GM21360 (cell line): ENCODE results near the gene COL26A1.

ENCODE experiments used
- ATAC-seq: cut with Tn5 transposase; IDR thresholded peaks from one replicate; pipeline ENCODE4 v1.9.1; 2021; ENCODE audit warnings: mild to moderate bottlenecking, moderate library complexity; ENCODE audit not compliant: unreplicated experiment

Gene COL26A1

GRCh38 chr7:101370836-101371235 is 8.2 kb downstream of the COL26A1 start:
- no peak for ATAC-seq

- no peak for ATAC-seq
These were observed 11.3 kb downstream of the COL26A1 start for GRCh38 chr7:101373812-101374614.

GRCh38 chr7:101374990-101375389 is 12.3 kb downstream of the COL26A1 start:
- no peak for ATAC-seq

- no peak for ATAC-seq
These were observed 13.9 kb downstream of the COL26A1 start for GRCh38 chr7:101376601-101377000.

GRCh38 chr7:101377189-101377736 is 14.6 kb downstream of the COL26A1 start:
- no peak for ATAC-seq

GRCh38 chr7:101378751-101379174 is 16.1 kb downstream of the COL26A1 start:
- no peak for ATAC-seq

- no peak for ATAC-seq
These were observed 16.6 kb downstream of the COL26A1 start for GRCh38 chr7:101379302-101379701.

- ATAC-seq, result no peak
These were observed 19.0 kb downstream of the COL26A1 start for GRCh38 chr7:101381549-101382111.

- ATAC-seq, result no peak
These were observed 20.3 kb downstream of the COL26A1 start for GRCh38 chr7:101382937-101383336.

- no peak for ATAC-seq
These were observed 23.5 kb downstream of the COL26A1 start for GRCh38 chr7:101386177-101386557.

- ATAC-seq, result no peak
These were observed 24.0 kb downstream of the COL26A1 start for GRCh38 chr7:101386558-101387231.

- ATAC-seq, result peak; percentile 71
These were observed 28.2 kb downstream of the COL26A1 start for GRCh38 chr7:101390901-101391301.

- no peak for ATAC-seq
These were observed 29.3 kb downstream of the COL26A1 start for GRCh38 chr7:101391991-101392390.

- no peak for ATAC-seq
These were observed 31.2 kb downstream of the COL26A1 start for GRCh38 chr7:101393865-101394264.

- no peak for ATAC-seq
These were observed 32.7 kb downstream of the COL26A1 start for GRCh38 chr7:101395376-101395775.

- ATAC-seq, result no peak
These were observed 34.6 kb downstream of the COL26A1 start for GRCh38 chr7:101397243-101397642.

- no peak for ATAC-seq
These were observed 35.2 kb downstream of the COL26A1 start for GRCh38 chr7:101397770-101398324.

- ATAC-seq, result no peak
These were observed 36.0 kb downstream of the COL26A1 start for GRCh38 chr7:101398396-101399289.

- ATAC-seq, result no peak
These were observed 37.1 kb downstream of the COL26A1 start for GRCh38 chr7:101399759-101400158.

GRCh38 chr7:101400751-101401150 is 38.1 kb downstream of the COL26A1 start:
- ATAC-seq, result no peak
